Heart right ventricle (tissue), 16 donors: ENCODE data around the gene FAM222B. TPM values are rescaled to one million over a fixed set of nuclear protein-coding genes. Genes with fewer than 3 reads are reported as not detected.
A peak's percentile ranks its signal among the peaks of the same experiment; 100 is the strongest.

Source experiments
- ATAC-seq, 8 donors: fragments of 200-7000 bp; cut with Tn5 transposase; one replicate each; pipeline ENCODE4 v1.9.1; 2020; ENCODE audit warnings: mild to moderate bottlenecking in 8 of 8, moderate library complexity in 8 of 8, moderate number of reproducible peaks in 1 of 8
- DNase-seq, 2 donors: peaks; one replicate each; pipeline ENCODE4 v3.0.0-alpha.2; 2020
- H3K27ac ChIP-seq, 10 donors: fragments of 200-600 bp; sonication (generic) in 2 of 10; one replicate each; pipeline versions ENCODE4 v1.5.0 to v1.8.0; 2020 to 2022; ENCODE audit warnings: mild to moderate bottlenecking in 3 of 10
- H3K27me3 ChIP-seq, 7 donors: fragments of 200-600 bp; one replicate each; pipeline ENCODE4 v1.8.0; 2021 to 2022; ENCODE audit warnings: mild to moderate bottlenecking in 2 of 7
- H3K36me3 ChIP-seq, 9 donors: fragments of 200-600 bp; sonication (generic) in 1 of 9; one replicate each; pipeline versions ENCODE4 v1.5.0 to v1.8.0; 2020 to 2022; ENCODE audit warnings: mild to moderate bottlenecking in 2 of 9
- H3K4me1 ChIP-seq, 9 donors: fragments of 200-600 bp; sonication (generic) in 1 of 9; one replicate each; pipeline versions ENCODE4 v1.5.0 to v1.8.0; 2020 to 2022; ENCODE audit warnings: mild to moderate bottlenecking in 4 of 9
- H3K4me3 ChIP-seq, 10 donors: fragments of 200-600 bp; sonication (generic) in 2 of 10; one replicate each; pipeline versions ENCODE4 v1.5.0 to v1.8.0; 2020 to 2022; ENCODE audit warnings: mild to moderate bottlenecking in 7 of 10, moderate library complexity in 2 of 10
- H3K9me3 ChIP-seq, 11 donors: fragments of 200-600 bp in 10 of 11; sonication (generic) in 2 of 11; one replicate each; pipeline versions ENCODE4 v1.5.0 to v1.8.0; 2013 to 2022; ENCODE audit warnings: mild to moderate bottlenecking in 2 of 11, control low read depth in 1 of 11, moderate library complexity in 1 of 11
- WGBS, 2 donors: extraction: QIAGEN DNeasy Blood & Tissue Kit; methylation state at CpG; one replicate each; pipeline ENCODE4 v1.1.7; 2013; ENCODE audit warnings: inconsistent platforms in 1 of 2; 5-methylcytosine and 5-hydroxymethylcytosine counted together
- intact Hi-C, 10 donors: fragments of 100-400 bp; cut with DNase I; formaldehyde crosslinking; loops; one replicate each; pipeline versions ENCODE4 v1.11.1 to v1.14.2; 2022
- polyA plus RNA-seq, 2 donors: library from polyadenylated mRNA; stranded (reverse); fragments of 200-250 nt; gene quantifications; one replicate each; pipeline ENCODE4 v1.2.3, GENCODE V29; 2013
- total RNA-seq, 10 donors: library from RNA; stranded (reverse); fragmentation: NEBNext Ultra II Directional in 3 of 10; extraction: Animal tissue kit (Norgen Biotek cat#: 25700) in 3 of 10; gene quantifications; one replicate each; pipeline versions ENCODE4 v1.2.1 to v1.2.4, GENCODE V29; 2021 to 2023
- TF ChIP-seq, protein P1 (sequence below), 9 donors: fragments of 200-600 bp; sonication (generic) in 2 of 9; IDR thresholded peaks; one replicate each; pipeline versions ENCODE4 v1.5.0 to v1.8.0; 2021 to 2022; ENCODE audit warnings: antibody characterized with exemption in 9 of 9, mild to moderate bottlenecking in 5 of 9, moderate library complexity in 1 of 9
- donor health status: Arrhythmogenic right ventricular cardiomyopathy.
- donor health status: ischemic (EF 13 %, LVEDD 7.1; RV severe dilation, severe dysfunction).
- donor health status: healthy with polysubstance abuse.
- donor health status: DM: no; HTN: yes; CAD: no.
- donor health status: DM: no; HTN: no; CAD: no.
- donor health status: ischemic (EF 25% LVEDD 6.9; RV normal size, moderate dysfunction).
- donor health status: ischemic (EF 25% LVEDD 5.7; RV mildly dilated, moderate dysfunction).
- donor health status: healthy.
- donor health status: DM: yes; HTN: yes; CAD: no.
- donor health status: Ischemic cardiomyopathy.
- donor health status: ischemic (EF 35%, LVEDD 5.7; RV mildly dilated, moderate dysfunction).
- donor health status: nonischemic (EF 11% LVEDD 7.7; RV severe dilation, severe dysfunction).
- donor health status: DM: yes; HTN: yes; CAD: no.
- donor health status: PGD.
- donor health status: ischemic (EF 29% LVEDD 5.4; RV normal size, mild dysfunction).
- donor health status: nonischemic (EF 23%, LVEDD 6.1; RV moderate dilation, normal function).

The FAM222B gene
- total and polyA plus RNA-seq, 12 donors, result 8.7 to 19.4 (median 15.3) TPM

DNA sequence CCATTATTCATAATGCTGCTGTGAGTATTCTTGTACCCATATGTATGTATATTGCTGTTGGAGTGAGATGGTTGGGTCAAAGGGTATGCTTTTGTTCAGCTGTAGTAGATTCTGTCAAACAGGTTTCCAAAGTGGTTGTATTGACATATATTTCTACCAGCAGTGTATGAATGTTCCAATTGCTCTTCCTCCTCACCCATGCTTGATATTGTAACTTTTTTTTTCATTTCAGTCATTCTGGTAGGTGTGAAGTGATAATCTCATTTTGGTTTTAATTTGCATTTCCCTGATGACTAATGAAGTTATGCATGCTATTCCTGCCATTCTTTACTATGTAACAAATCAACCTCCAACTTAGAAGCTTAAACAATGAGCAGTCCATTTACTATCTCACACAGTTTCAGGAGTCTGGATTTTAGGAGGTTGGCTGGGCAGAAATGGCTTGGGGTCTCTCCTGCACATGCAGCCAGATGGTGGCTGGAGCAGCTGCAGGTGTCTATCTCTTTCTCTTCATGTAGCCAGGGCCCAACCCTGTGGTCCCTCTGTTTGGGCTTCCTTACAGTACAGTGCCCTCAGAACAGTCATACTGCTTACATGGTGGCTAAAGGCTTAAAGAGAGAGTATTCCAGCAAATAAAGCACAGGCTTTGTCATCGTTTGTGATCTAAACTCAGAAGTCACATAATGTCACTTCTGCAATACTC, 33.4 kb upstream of the FAM222B start:
- Histone ChIP-seq H3K9me3 (no peaks in the 10 kb centered on the region), H3K27me3 (no peaks in the 10 kb centered on the region), H3K27ac (no peak overlapping the region), H3K4me3 (no peak overlapping the region), H3K36me3 (peaks cover 0 to 32% (median 24%) of the 10 kb centered on the region in 9 donors), H3K4me1 (no peaks in the 10 kb centered on the region)
- 45 to 65% methylated on average over 1 of the region's 1 CpG for WGBS, 2 donors
- TF ChIP-seq, protein P1, sequence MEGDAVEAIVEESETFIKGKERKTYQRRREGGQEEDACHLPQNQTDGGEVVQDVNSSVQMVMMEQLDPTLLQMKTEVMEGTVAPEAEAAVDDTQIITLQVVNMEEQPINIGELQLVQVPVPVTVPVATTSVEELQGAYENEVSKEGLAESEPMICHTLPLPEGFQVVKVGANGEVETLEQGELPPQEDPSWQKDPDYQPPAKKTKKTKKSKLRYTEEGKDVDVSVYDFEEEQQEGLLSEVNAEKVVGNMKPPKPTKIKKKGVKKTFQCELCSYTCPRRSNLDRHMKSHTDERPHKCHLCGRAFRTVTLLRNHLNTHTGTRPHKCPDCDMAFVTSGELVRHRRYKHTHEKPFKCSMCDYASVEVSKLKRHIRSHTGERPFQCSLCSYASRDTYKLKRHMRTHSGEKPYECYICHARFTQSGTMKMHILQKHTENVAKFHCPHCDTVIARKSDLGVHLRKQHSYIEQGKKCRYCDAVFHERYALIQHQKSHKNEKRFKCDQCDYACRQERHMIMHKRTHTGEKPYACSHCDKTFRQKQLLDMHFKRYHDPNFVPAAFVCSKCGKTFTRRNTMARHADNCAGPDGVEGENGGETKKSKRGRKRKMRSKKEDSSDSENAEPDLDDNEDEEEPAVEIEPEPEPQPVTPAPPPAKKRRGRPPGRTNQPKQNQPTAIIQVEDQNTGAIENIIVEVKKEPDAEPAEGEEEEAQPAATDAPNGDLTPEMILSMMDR (IDR thresholded peaks at IDR 0.05), result no peak
- ATAC-seq (no peak), DNase-seq (no peak)
- intact Hi-C loops, result no loop called here

DNA sequence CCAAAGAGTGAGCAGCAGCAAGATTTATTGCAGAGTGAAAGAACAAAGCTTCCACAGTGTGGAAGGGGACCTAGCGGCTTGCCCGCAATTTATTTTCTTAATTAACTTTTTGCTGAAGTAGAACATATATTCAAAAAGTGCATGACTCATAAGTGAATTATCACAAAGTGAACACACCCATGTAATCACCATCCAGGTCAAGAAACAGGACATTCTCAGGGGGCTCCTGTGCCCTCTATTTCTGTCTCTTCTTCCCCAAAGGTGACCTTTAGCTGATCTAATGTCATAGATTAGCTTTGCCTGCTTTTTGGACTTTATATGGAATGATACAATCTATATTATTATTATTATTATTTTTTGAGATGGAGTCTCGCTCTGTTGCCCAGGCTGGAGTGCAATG, 32.2 kb upstream of the FAM222B start:
- TF ChIP-seq, protein P1 (IDR thresholded peaks at IDR 0.05), result no peak
- ATAC-seq (no peak), DNase-seq (no peak)
- no peak overlapping the region for H3K27ac ChIP-seq
- WGBS, 2 donors, result 88 to 91% methylated on average over 3 of the region's 3 CpGs
- peaks cover 0 to 20% (median 12%) of the 10 kb centered on the region in 9 donors for H3K36me3 ChIP-seq
- H3K4me1 ChIP-seq, result no peaks in the 10 kb centered on the region
- no peaks in the 10 kb centered on the region for H3K27me3 ChIP-seq
- H3K9me3 ChIP-seq, result no peaks in the 10 kb centered on the region
- H3K4me3 ChIP-seq, result no peak overlapping the region
- intact Hi-C loops, result no loop called here

DNA sequence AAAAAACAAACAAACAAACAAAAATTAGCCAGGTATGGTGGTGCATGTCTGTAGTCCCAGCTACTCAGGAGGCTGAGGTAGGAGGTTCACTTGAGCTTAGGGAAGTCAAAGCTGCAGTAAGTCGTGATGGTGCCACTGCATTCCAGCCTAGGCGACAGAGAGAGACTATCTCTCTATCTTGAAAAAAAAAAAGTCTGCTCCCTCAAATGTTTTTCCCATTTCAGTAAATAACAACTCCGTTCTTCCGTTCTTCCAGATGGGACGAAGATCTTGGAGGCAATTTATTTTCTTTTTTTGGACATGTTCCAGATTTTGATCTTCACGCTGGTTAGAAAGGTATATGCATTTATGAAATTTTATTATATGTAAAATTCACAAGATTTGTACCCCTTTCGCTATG, 31.2 kb upstream of the FAM222B start:
- no peaks in the 10 kb centered on the region for H3K4me1 ChIP-seq
- intact Hi-C loops, result no loop called here
- 87 to 90% methylated on average over 7 of the region's 7 CpGs for WGBS, 2 donors
- H3K27ac ChIP-seq, result no peak overlapping the region
- H3K4me3 ChIP-seq, result no peak overlapping the region
- H3K27me3 ChIP-seq, result no peaks in the 10 kb centered on the region
- TF ChIP-seq, protein P1 (IDR thresholded peaks at IDR 0.05), result no peak
- peaks cover 0 to 11% (median 2%) of the 10 kb centered on the region in 9 donors for H3K36me3 ChIP-seq
- ATAC-seq, result no peak
- DNase-seq, result no peak
- no peaks in the 10 kb centered on the region for H3K9me3 ChIP-seq

DNA sequence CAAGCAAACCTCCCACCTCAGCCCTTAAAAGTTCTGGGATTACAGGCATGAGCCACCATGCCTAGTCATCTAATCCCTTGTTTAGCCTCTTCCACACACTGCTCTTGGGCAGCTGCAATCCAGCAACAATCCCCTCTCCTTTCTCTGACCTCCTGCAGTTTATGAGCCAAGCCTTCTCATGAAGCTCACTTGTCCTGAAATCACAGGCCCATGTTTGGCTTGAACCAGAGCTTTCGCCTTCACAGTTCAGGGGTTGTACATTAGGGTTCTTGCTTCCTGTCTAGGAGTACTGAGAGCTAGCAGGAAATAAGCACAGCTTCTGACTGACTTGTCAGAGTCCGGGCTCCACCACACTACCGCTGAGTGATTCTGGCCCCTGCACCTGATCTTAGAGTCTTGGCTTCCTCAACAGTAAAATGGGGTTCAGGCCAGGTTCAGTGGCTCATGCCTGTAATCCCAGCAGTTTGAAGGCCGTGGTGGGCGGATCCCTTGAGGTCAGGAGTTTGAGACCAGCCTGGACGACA, 28.5 kb upstream of the FAM222B start:
- 82 to 84% methylated on average over 6 of the region's 6 CpGs for WGBS, 2 donors
- Histone ChIP-seq H3K27ac (peak overlapping the region in 1 of 10 donors; percentile 46), H3K36me3 (no peaks in the 10 kb centered on the region), H3K4me3 (no peak overlapping the region), H3K4me1 (no peaks in the 10 kb centered on the region), H3K27me3 (no peaks in the 10 kb centered on the region), H3K9me3 (no peaks in the 10 kb centered on the region)
- intact Hi-C loops, result no loop called here
- ATAC-seq (no peak), DNase-seq (no peak)
- TF ChIP-seq, protein P1 (IDR thresholded peaks at IDR 0.05), result no peak
